ENCODE data around the gene OR8D1.

DNA sequence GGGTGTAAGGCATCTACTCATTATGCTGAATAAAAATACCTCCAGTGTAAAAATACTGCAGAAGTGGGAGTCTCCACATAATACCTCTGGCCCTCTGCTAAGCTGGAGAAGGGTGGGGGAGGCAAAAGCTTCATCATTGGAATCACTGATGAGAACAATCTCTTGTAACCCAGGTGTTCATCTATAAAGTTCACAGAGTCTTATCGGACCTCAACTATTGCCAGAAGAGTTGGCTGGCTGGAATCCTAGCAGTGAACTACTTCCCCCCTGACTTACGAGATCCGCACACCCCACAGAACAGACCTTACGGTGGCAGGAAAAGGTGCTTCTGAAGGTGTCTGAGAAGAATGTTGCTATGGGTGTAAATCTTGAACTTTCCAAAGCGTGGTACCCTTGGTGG, 2.5 kb downstream of the OR8D1 start:
- TF ChIP-seq POLR2A (IDR thresholded peaks at IDR 0.05; ENCODE audit: low read depth, low read length) (no peak), TAF1 (IDR thresholded peaks at IDR 0.05; ENCODE audit: low read depth, low read length) (no peak), SPI1 (IDR thresholded peaks at IDR 0.05; ENCODE audit: low read depth, low read length) (no peak), POLR2AphosphoS5 (IDR thresholded peaks at IDR 0.05; ENCODE audit: low read depth, low read length) (no peak), PAX5 (IDR thresholded peaks at IDR 0.05; ENCODE audit: insufficient read depth, low read length, severe bottlenecking) (no peak)
